ENCODE results near the gene UBE2L3. TPM values are rescaled to one million over a fixed set of nuclear protein-coding genes. Genes with fewer than 3 reads are reported as not detected.

UBE2L3 gene
- total and polyA plus RNA-seq, 2 of the 13 experiments (the other 11 are each of a cell fraction or from before 2014, with no cell fraction given) = 30.2 to 58.1 TPM

GRCh38 chr22:21591695-21592094 is 24.2 kb downstream of the UBE2L3 start (continued):
- TF ChIP-seq AHDC1 (CRISPR knock-in tag; IDR thresholded peaks at IDR 0.05; ENCODE audit: borderline replicate concordance) = no peak
- TF ChIP-seq CREBL2 (CRISPR knock-in tag; IDR thresholded peaks at IDR 0.05; ENCODE audit: borderline replicate concordance) = no peak
- TF ChIP-seq HOXA3 (CRISPR knock-in tag; IDR thresholded peaks at IDR 0.05) = no peak
- no peak for TF ChIP-seq HES4 (CRISPR knock-in tag; IDR thresholded peaks at IDR 0.05; ENCODE audit: borderline replicate concordance)
- no peak for TF ChIP-seq TEF (CRISPR knock-in tag; IDR thresholded peaks at IDR 0.05)
- TF ChIP-seq ZGPAT (CRISPR knock-in tag; IDR thresholded peaks at IDR 0.05) = no peak
- no peak for TF ChIP-seq JUND (CRISPR knock-in tag; IDR thresholded peaks at IDR 0.05)
- TF ChIP-seq CCDC6 (CRISPR knock-in tag; IDR thresholded peaks at IDR 0.05) = no peak
- TF ChIP-seq ZNF33A (CRISPR knock-in tag; IDR thresholded peaks at IDR 0.05; ENCODE audit: borderline replicate concordance) = no peak
- no peak for TF ChIP-seq E2F2 (CRISPR knock-in tag; IDR thresholded peaks at IDR 0.05; ENCODE audit: borderline replicate concordance)
- no peak for TF ChIP-seq GZF1 (CRISPR knock-in tag; IDR thresholded peaks at IDR 0.05)
- no peak for TF ChIP-seq ZNF33B (CRISPR knock-in tag; IDR thresholded peaks at IDR 0.05)
